GM12873 (cell line): ENCODE measurements around the gene CAP1.

ENCODE experiments used
- CTCF ChIP-seq: IDR thresholded peaks from 2 replicates; pipeline ENCODE4 v1.5.1; 2012; ENCODE audit warnings: low read depth, mild to moderate bottlenecking, moderate library complexity, low read length, control low read depth; ENCODE audit not compliant: insufficient read depth; ENCODE audit errors: missing control alignments

Gene CAP1

GRCh38 chr1:40044110-40044509 is 3.6 kb downstream of the CAP1 start:
- no peak for TF ChIP-seq CTCF

GRCh38 chr1:40045182-40045581 is 4.7 kb downstream of the CAP1 start:
- no peak for TF ChIP-seq CTCF

GRCh38 chr1:40045766-40046165 is 5.2 kb downstream of the CAP1 start:
- TF ChIP-seq CTCF: no peak

- TF ChIP-seq CTCF: no peak
Measured at GRCh38 chr1:40047276-40047675, 6.7 kb downstream of the CAP1 start.

- no peak for TF ChIP-seq CTCF
Measured at GRCh38 chr1:40047769-40048168, 7.2 kb downstream of the CAP1 start.

GRCh38 chr1:40049725-40050124 is 9.2 kb downstream of the CAP1 start:
- no peak for TF ChIP-seq CTCF

GRCh38 chr1:40050863-40051262 is 10.3 kb downstream of the CAP1 start:
- TF ChIP-seq CTCF: no peak

- TF ChIP-seq CTCF: no peak
Measured at GRCh38 chr1:40053138-40053887, 12.8 kb downstream of the CAP1 start.
